ENCODE measurements around the gene EDAR. TPM values are rescaled to one million over a fixed set of nuclear protein-coding genes. Genes with fewer than 3 reads are reported as not detected.

The EDAR gene
- total and polyA plus RNA-seq, 2 donors (not counting 1 experiment from before 2014, with no cell fraction given), result not detected

DNA sequence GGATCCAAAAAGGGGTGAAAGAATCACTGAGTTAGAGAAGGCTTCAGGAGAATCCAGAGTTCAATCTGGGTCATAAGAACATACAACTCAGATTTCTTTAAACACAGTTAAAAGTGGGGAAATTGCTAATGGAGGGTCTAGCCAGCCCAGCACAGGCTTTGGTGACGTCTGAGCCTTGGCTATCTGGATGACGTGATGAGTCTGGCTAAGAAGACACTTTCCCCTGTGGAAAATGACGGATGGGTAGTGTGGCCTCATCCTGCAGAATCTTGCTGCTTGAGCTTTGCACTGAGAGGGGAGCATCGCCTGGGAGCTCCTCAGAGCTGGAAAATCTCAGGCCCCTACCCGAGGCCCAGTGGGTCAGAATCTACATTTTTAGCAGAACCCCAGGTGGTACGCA lies 19.2 kb downstream of the EDAR start:
- no peaks in the 10 kb centered on the region for H3K36me3 ChIP-seq (ENCODE audit: control insufficient read depth, insufficient read depth, low read length)
- H3K9ac ChIP-seq (ENCODE audit: insufficient read depth, low read length), result no peak overlapping the region
- TF ChIP-seq EZH2 (IDR thresholded peaks at IDR 0.05; ENCODE audit: low read length, missing control alignments) (no peak), CTCF (conservative IDR thresholded peaks at IDR 0.05 in 1 of 2, IDR thresholded peaks at IDR 0.05 in 1 of 2; ENCODE audit: low read depth in 1 of 2, low read length in 2 of 2) (no peak)
- no peak for DNase-seq (ENCODE audit: low read depth in 2 of 2)
- no peaks in the 10 kb centered on the region for H3K79me2 ChIP-seq (ENCODE audit: control insufficient read depth, insufficient read depth, low read length)
- no peaks in the 10 kb centered on the region for H4K20me1 ChIP-seq (ENCODE audit: control insufficient read depth, extremely low read depth, insufficient read depth, low read length)
- H3K4me2 ChIP-seq (ENCODE audit: extremely low read depth, insufficient read depth, low read length), result no peak overlapping the region
- H3K27me3 ChIP-seq (ENCODE audit: control insufficient read depth, insufficient read depth, low read length), result peaks cover 10% of the 10 kb centered on the region
- H3K9me3 ChIP-seq (ENCODE audit: control insufficient read depth, insufficient read depth, low read depth, low read length), result no peaks in the 10 kb centered on the region
- H2AFZ ChIP-seq (ENCODE audit: low read length), result no peak overlapping the region
- H3K4me1 ChIP-seq (ENCODE audit: control insufficient read depth, extremely low read depth, insufficient read depth, low read length), result peaks cover 3% of the 10 kb centered on the region
- H3K4me3 ChIP-seq (replicated peaks in 1 of 4; ENCODE audit: control extremely low read depth in 1 of 4, insufficient read depth in 1 of 4, low read depth in 3 of 4, low read length in 4 of 4), result no peak overlapping the region
- no peak overlapping the region for H3K27ac ChIP-seq (ENCODE audit: insufficient read depth, low read length)

DNA sequence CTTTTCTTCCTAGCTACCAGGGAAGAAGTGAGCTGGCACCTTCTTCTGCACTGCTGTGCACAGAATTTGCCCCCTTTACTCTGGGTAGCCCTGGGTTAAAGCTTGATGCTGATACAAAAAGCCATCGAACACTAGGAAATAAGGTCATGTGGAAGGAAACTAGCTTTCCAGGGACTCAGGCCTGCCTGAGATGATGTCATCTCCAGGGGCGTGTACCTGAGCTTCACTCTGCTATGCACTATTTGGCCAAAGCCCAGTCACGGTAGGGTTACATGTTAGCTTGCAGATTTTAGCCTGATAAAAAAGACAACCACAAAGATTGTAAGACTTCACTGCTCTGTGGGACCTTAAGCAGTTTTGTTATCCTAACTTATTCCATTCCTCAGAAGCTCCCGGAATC lies 20.4 kb downstream of the EDAR start:
- no peaks in the 10 kb centered on the region for H3K79me2 ChIP-seq (ENCODE audit: control insufficient read depth, insufficient read depth, low read length)
- peaks cover 3% of the 10 kb centered on the region for H3K4me1 ChIP-seq (ENCODE audit: control insufficient read depth, extremely low read depth, insufficient read depth, low read length)
- no peak overlapping the region for H3K27ac ChIP-seq (ENCODE audit: insufficient read depth, low read length)
- H2AFZ ChIP-seq (ENCODE audit: low read length), result no peak overlapping the region
- no peak overlapping the region for H3K9ac ChIP-seq (ENCODE audit: insufficient read depth, low read length)
- H3K4me3 ChIP-seq (replicated peaks in 1 of 4; ENCODE audit: control extremely low read depth in 1 of 4, insufficient read depth in 1 of 4, low read depth in 3 of 4, low read length in 4 of 4), result no peak overlapping the region
- H4K20me1 ChIP-seq (ENCODE audit: control insufficient read depth, extremely low read depth, insufficient read depth, low read length), result no peaks in the 10 kb centered on the region
- peak in 1 of 2 donors; percentile 55 for DNase-seq (ENCODE audit: low read depth in 2 of 2)
- TF ChIP-seq CTCF (conservative IDR thresholded peaks at IDR 0.05 in 1 of 2, IDR thresholded peaks at IDR 0.05 in 1 of 2; ENCODE audit: low read depth in 1 of 2, low read length in 2 of 2) (no peak), EZH2 (IDR thresholded peaks at IDR 0.05; ENCODE audit: low read length, missing control alignments) (no peak)
- peaks cover 11% of the 10 kb centered on the region for H3K27me3 ChIP-seq (ENCODE audit: control insufficient read depth, insufficient read depth, low read length)
- no peaks in the 10 kb centered on the region for H3K36me3 ChIP-seq (ENCODE audit: control insufficient read depth, insufficient read depth, low read length)
- no peak overlapping the region for H3K4me2 ChIP-seq (ENCODE audit: extremely low read depth, insufficient read depth, low read length)
- H3K9me3 ChIP-seq (ENCODE audit: control insufficient read depth, insufficient read depth, low read depth, low read length), result no peaks in the 10 kb centered on the region

DNA sequence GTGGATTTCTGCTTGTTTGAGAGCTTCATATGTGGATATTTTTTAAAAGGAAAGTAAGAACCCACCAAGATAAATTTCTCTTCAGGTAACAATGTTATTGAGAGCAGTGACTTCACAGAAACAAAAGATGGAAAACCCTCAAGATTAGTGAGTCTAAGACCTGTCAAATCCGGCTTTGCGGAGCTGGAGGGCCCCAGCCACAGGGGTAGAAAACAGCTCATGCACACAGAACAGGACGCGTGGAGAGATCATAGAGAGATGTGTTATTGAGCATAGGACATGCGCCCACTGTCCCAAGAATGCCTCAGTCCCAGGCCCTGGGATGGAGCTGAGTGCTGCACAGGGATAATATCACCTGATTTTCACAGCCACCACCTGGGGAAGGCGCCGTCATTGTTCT lies 21.3 kb downstream of the EDAR start:
- no peak overlapping the region for H3K4me2 ChIP-seq (ENCODE audit: extremely low read depth, insufficient read depth, low read length)
- peaks cover 18% of the 10 kb centered on the region for H3K27me3 ChIP-seq (ENCODE audit: control insufficient read depth, insufficient read depth, low read length)

More for the DNA sequence above, 21.3 kb downstream of the EDAR start:
- no peak for DNase-seq (ENCODE audit: low read depth in 2 of 2)
- Histone ChIP-seq H3K9me3 (ENCODE audit: control insufficient read depth, insufficient read depth, low read depth, low read length) (no peaks in the 10 kb centered on the region), H4K20me1 (ENCODE audit: control insufficient read depth, extremely low read depth, insufficient read depth, low read length) (peaks cover under 1% of the 10 kb centered on the region), H3K36me3 (ENCODE audit: control insufficient read depth, insufficient read depth, low read length) (no peaks in the 10 kb centered on the region), H3K79me2 (ENCODE audit: control insufficient read depth, insufficient read depth, low read length) (no peaks in the 10 kb centered on the region), H3K9ac (ENCODE audit: insufficient read depth, low read length) (no peak overlapping the region), H3K4me1 (ENCODE audit: control insufficient read depth, extremely low read depth, insufficient read depth, low read length) (peaks cover 3% of the 10 kb centered on the region), H2AFZ (ENCODE audit: low read length) (no peak overlapping the region), H3K4me3 (replicated peaks in 1 of 4; ENCODE audit: control extremely low read depth in 1 of 4, insufficient read depth in 1 of 4, low read depth in 3 of 4, low read length in 4 of 4) (no peak overlapping the region), H3K27ac (ENCODE audit: insufficient read depth, low read length) (no peak overlapping the region)
- no peak for TF ChIP-seq CTCF (conservative IDR thresholded peaks at IDR 0.05 in 1 of 2, IDR thresholded peaks at IDR 0.05 in 1 of 2; ENCODE audit: low read depth in 1 of 2, low read length in 2 of 2)
- no peak for TF ChIP-seq EZH2 (IDR thresholded peaks at IDR 0.05; ENCODE audit: low read length, missing control alignments)

Data from fibroblast of lung (primary cell).